ENCODE measurements around the gene CADPS2. TPM values are rescaled to one million over a fixed set of nuclear protein-coding genes. Genes with fewer than 3 reads are reported as not detected.

Gene CADPS2
- total and polyA plus RNA-seq, 5 donors from 2014 or later, result 0.07 TPM; not detected in 4

DNA sequence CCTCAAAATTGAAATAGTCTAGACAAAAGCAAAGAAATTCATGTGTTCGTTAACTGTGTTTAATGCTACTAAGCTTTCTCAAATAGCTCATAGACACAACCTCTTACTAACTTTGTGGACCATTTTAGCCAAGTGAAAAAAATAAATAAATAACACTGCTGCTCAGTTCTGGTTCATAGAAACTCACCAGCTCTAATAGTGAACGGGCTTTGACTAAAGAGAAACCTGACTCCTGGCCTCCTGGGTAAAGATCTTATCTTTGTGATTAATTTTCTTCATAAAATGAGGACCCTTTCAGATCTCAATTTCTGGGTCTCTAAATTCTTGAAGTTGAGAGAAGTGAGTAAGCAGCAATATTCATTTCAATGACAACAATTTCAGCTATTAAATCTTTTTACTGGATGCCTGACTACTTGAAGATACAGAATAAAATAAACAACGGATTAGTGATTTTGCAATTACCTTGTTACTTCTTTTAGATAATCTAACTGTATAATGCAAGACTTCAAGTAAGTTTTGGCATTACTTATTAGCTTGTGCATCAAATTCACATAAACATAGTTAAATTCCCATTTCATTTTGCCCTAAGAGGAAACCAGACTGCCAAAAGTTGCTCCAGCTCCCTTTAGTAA is 3.1 kb downstream of the CADPS2 start:
- peaks cover 0 to 2% (median 0%) of the 10 kb centered on the region in 7 donors for H3K9me3 Mint-ChIP-seq
- H3K4me1 ChIP-seq (ENCODE audit: control insufficient read depth, insufficient read depth, low read length, poor library complexity, severe bottlenecking), result peaks cover 6% of the 10 kb centered on the region
- no peaks in the 10 kb centered on the region for H3K36me3 Mint-ChIP-seq
- peaks cover 48% of the 10 kb centered on the region for H3K27me3 Mint-ChIP-seq
- H3K4me3 ChIP-seq (ENCODE audit: low read depth, low read length), result no peak overlapping the region
- H3K36me3 ChIP-seq (ENCODE audit: control insufficient read depth, insufficient read depth, low read length), result no peaks in the 10 kb centered on the region
- H3K27me3 ChIP-seq (ENCODE audit: control insufficient read depth, insufficient read depth, low read length), result peaks cover 19% of the 10 kb centered on the region
- H3K9me3 ChIP-seq (ENCODE audit: control insufficient read depth in 2 of 2, low read length in 2 of 2), result no peaks in the 10 kb centered on the region
- DNase-seq, result no peak
- H3K4me1 Mint-ChIP-seq, result peaks cover 0 to 6% (median 2%) of the 10 kb centered on the region in 4 donors
- no peak overlapping the region for H3K4me3 Mint-ChIP-seq
- no peak for ATAC-seq (ENCODE audit: low read depth in 2 of 2)
- H3K27ac Mint-ChIP-seq, result no peak overlapping the region
- H3K27ac ChIP-seq (ENCODE audit: insufficient read depth, low read length, poor library complexity, severe bottlenecking), result no peak overlapping the region

DNA sequence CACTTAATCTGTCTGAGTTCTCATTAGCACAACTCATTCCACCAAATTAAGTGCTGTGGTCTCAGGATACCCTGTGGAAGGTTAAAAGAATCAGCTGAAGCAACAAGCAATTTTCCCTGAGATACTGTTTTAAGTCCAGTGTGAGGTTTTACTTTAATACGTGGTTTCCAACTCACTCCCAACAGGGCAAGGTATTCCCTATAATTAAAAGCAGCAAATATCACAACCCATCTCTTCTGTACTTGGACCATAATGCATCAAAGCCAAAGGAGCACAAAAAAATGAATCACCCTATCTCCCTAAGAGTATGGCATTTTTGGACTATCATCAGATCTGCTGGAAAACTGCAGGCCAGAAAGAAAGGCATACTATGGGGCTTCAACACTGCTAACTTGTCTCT is 4.9 kb downstream of the CADPS2 start:
- H3K4me3 ChIP-seq (ENCODE audit: low read depth, low read length), result no peak overlapping the region
- Mint-ChIP-seq H3K36me3 (no peaks in the 10 kb centered on the region), H3K27me3 (peaks cover 38% of the 10 kb centered on the region), H3K4me3 (no peak overlapping the region), H3K27ac (no peak overlapping the region), H3K9me3 (peaks cover 0 to 2% (median 0%) of the 10 kb centered on the region in 7 donors), H3K4me1 (no peaks in the 10 kb centered on the region)
- ATAC-seq (ENCODE audit: low read depth in 2 of 2) (no peak), DNase-seq (no peak)
- H3K27me3 ChIP-seq (ENCODE audit: control insufficient read depth, insufficient read depth, low read length), result peaks cover 9% of the 10 kb centered on the region
- no peaks in the 10 kb centered on the region for H3K36me3 ChIP-seq (ENCODE audit: control insufficient read depth, insufficient read depth, low read length)
- H3K9me3 ChIP-seq (ENCODE audit: control insufficient read depth in 2 of 2, low read length in 2 of 2), result no peaks in the 10 kb centered on the region
- no peak overlapping the region for H3K27ac ChIP-seq (ENCODE audit: insufficient read depth, low read length, poor library complexity, severe bottlenecking)
- H3K4me1 ChIP-seq (ENCODE audit: control insufficient read depth, insufficient read depth, low read length, poor library complexity, severe bottlenecking), result peaks cover 5% of the 10 kb centered on the region

DNA sequence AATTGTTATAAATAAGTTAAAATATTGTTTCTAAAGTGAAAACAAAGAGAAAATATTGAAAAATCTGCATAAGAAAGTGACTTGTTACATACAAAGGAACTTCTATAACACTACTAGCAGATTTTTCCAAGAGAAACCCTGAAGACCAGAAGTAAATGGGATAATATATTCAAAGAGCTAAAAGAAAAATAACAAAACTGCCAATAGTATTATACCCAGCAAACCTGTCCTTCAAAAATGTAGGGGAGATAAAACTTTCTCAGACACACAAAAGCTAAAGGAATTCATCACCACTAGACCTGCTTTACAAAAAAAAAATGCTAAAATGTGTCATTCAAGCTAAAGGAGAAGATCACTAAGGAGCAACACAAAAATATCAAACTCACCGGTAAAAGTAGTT is 17.0 kb downstream of the CADPS2 start:
- Mint-ChIP-seq H3K36me3 (no peaks in the 10 kb centered on the region), H3K27me3 (no peaks in the 10 kb centered on the region), H3K4me1 (no peaks in the 10 kb centered on the region), H3K9me3 (peaks cover 1 to 44% (median 12%) of the 10 kb centered on the region in 7 donors), H3K4me3 (no peak overlapping the region), H3K27ac (peak overlapping the region in 1 of 3 donors; percentile 70)
- ATAC-seq (ENCODE audit: low read depth in 2 of 2), result no peak
- DNase-seq, result no peak
- Histone ChIP-seq H3K27me3 (ENCODE audit: control insufficient read depth, insufficient read depth, low read length) (no peaks in the 10 kb centered on the region), H3K36me3 (ENCODE audit: control insufficient read depth, insufficient read depth, low read length) (no peaks in the 10 kb centered on the region), H3K4me3 (ENCODE audit: low read depth, low read length) (no peak overlapping the region), H3K4me1 (ENCODE audit: control insufficient read depth, insufficient read depth, low read length, poor library complexity, severe bottlenecking) (no peaks in the 10 kb centered on the region), H3K27ac (ENCODE audit: insufficient read depth, low read length, poor library complexity, severe bottlenecking) (no peak overlapping the region), H3K9me3 (ENCODE audit: control insufficient read depth in 2 of 2, low read length in 2 of 2) (peaks cover 6 to 7% of the 10 kb centered on the region in 2 experiments)

DNA sequence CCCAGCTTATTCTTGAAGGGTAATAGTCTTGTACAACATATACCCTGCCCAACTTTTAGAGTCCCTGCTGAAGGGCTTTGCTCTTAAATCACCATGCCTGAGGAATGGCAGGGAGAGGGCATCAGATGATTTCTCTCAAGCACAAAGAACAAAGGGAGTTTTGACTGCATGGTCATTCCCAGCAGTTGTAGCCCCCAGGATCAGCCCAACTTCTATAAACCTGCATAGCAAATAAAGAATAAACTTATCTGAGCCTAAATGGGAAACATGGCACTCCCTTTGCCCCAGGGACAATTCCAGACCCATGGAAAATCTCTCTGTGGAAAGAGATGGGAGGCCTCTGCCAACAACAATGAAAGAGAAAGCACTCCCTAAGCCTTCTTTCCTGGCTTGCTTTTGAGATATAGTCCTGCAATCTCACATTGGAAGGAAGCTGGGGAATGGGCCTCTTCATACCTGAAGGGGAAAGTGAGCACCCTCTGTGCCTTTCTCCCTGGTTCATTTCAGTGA is 18.7 kb downstream of the CADPS2 start:
- no peaks in the 10 kb centered on the region for H3K36me3 Mint-ChIP-seq
- H3K9me3 ChIP-seq (ENCODE audit: control insufficient read depth in 2 of 2, low read length in 2 of 2), result peaks cover 6 to 7% of the 10 kb centered on the region in 2 experiments
- H3K36me3 ChIP-seq (ENCODE audit: control insufficient read depth, insufficient read depth, low read length), result no peaks in the 10 kb centered on the region
- H3K9me3 Mint-ChIP-seq, result peaks cover 1 to 41% (median 12%) of the 10 kb centered on the region in 7 donors
- no peaks in the 10 kb centered on the region for H3K27me3 Mint-ChIP-seq
- H3K27me3 ChIP-seq (ENCODE audit: control insufficient read depth, insufficient read depth, low read length), result no peaks in the 10 kb centered on the region
- DNase-seq (no peak), ATAC-seq (ENCODE audit: low read depth in 2 of 2) (no peak)
- no peaks in the 10 kb centered on the region for H3K4me1 Mint-ChIP-seq
- H3K27ac Mint-ChIP-seq, result no peak overlapping the region
- no peak overlapping the region for H3K4me3 ChIP-seq (ENCODE audit: low read depth, low read length)
- no peak overlapping the region for H3K4me3 Mint-ChIP-seq
- no peak overlapping the region for H3K27ac ChIP-seq (ENCODE audit: insufficient read depth, low read length, poor library complexity, severe bottlenecking)
- H3K4me1 ChIP-seq (ENCODE audit: control insufficient read depth, insufficient read depth, low read length, poor library complexity, severe bottlenecking), result no peaks in the 10 kb centered on the region

DNA sequence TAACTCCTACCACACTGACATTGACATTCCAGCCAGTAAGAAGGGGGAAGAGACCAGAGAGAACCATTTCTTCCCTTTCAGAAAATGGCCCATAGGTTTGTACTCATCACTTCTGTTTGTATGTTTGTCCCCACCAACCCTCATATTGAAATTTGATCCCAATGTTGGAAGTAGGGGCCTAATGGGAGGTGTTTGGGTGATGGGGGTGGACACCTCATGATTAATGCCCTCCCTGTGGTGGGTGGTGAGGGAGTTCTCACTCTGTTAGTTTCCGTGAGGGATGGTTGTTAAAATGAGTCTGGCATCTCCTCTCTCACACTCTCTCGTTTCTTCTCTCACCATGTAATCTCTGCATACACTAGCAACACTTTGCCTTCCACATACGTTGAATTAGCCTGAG is 21.4 kb downstream of the CADPS2 start:
- Histone ChIP-seq H3K27ac (ENCODE audit: insufficient read depth, low read length, poor library complexity, severe bottlenecking) (no peak overlapping the region), H3K4me1 (ENCODE audit: control insufficient read depth, insufficient read depth, low read length, poor library complexity, severe bottlenecking) (no peaks in the 10 kb centered on the region), H3K36me3 (ENCODE audit: control insufficient read depth, insufficient read depth, low read length) (no peaks in the 10 kb centered on the region), H3K4me3 (ENCODE audit: low read depth, low read length) (no peak overlapping the region), H3K9me3 (ENCODE audit: control insufficient read depth in 2 of 2, low read length in 2 of 2) (peaks cover 6 to 7% of the 10 kb centered on the region in 2 experiments), H3K27me3 (ENCODE audit: control insufficient read depth, insufficient read depth, low read length) (no peaks in the 10 kb centered on the region)
- no peaks in the 10 kb centered on the region for H3K36me3 Mint-ChIP-seq
- DNase-seq, result no peak
- peaks cover 0 to 32% (median 11%) of the 10 kb centered on the region in 7 donors for H3K9me3 Mint-ChIP-seq
- no peak for ATAC-seq (ENCODE audit: low read depth in 2 of 2)
- H3K4me3 Mint-ChIP-seq, result no peak overlapping the region
- no peak overlapping the region for H3K27ac Mint-ChIP-seq
- H3K27me3 Mint-ChIP-seq, result no peaks in the 10 kb centered on the region
- H3K4me1 Mint-ChIP-seq, result no peaks in the 10 kb centered on the region

DNA sequence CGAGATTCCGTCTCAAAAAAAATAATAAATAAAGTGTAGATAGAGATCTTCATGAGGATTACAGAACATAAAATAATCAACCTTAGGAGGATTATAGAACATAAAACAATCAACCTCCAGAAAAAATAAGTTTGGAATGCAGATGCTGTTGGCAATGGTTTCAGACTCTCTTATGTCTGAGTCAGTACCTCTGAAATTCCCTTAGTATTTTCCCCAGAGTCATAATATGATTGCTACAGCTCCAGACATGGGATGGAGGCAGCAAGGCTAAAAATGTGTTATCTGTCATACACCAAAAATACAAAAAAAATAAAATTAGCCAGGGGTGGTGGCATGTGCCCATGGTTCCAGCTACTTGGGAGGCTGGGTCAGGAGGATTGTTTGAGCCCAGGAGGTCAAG is 22.2 kb downstream of the CADPS2 start:
- DNase-seq (no peak), ATAC-seq (ENCODE audit: low read depth in 2 of 2) (no peak)
- no peaks in the 10 kb centered on the region for H3K27me3 ChIP-seq (ENCODE audit: control insufficient read depth, insufficient read depth, low read length)
- H3K27me3 Mint-ChIP-seq, result no peaks in the 10 kb centered on the region
- peaks cover 0 to 27% (median 11%) of the 10 kb centered on the region in 7 donors for H3K9me3 Mint-ChIP-seq
- no peak overlapping the region for H3K4me3 Mint-ChIP-seq
- H3K4me3 ChIP-seq (ENCODE audit: low read depth, low read length), result no peak overlapping the region
- H3K4me1 Mint-ChIP-seq, result no peaks in the 10 kb centered on the region
- H3K36me3 ChIP-seq (ENCODE audit: control insufficient read depth, insufficient read depth, low read length), result no peaks in the 10 kb centered on the region
- peaks cover 2 to 4% of the 10 kb centered on the region in 2 experiments for H3K9me3 ChIP-seq (ENCODE audit: control insufficient read depth in 2 of 2, low read length in 2 of 2)
- no peak overlapping the region for H3K27ac ChIP-seq (ENCODE audit: insufficient read depth, low read length, poor library complexity, severe bottlenecking)
- H3K27ac Mint-ChIP-seq, result no peak overlapping the region
- H3K4me1 ChIP-seq (ENCODE audit: control insufficient read depth, insufficient read depth, low read length, poor library complexity, severe bottlenecking), result no peaks in the 10 kb centered on the region
- H3K36me3 Mint-ChIP-seq, result no peaks in the 10 kb centered on the region

DNA sequence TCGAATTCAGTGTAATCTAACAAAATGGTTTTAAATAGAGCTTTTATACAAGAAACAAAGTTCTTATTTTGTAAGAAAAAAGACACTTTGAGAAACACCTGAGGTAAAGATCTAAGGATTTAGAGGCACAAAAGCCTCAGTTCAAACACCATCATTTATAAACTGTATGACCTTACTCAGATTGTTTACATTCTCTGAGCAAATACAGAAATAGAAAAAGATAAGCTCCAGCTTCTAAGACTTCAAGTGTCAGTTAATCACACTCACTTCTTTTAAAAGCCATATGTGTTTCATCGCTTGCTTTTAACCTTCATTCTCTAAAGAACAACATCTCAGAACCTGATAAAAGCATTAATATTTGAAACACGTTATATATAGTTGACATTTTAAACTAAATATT is 27.9 kb downstream of the CADPS2 start:
- no peak overlapping the region for H3K27ac ChIP-seq (ENCODE audit: insufficient read depth, low read length, poor library complexity, severe bottlenecking)
- Mint-ChIP-seq H3K36me3 (no peaks in the 10 kb centered on the region), H3K4me1 (no peaks in the 10 kb centered on the region), H3K9me3 (peaks cover 0 to 7% (median 2%) of the 10 kb centered on the region in 7 donors), H3K27me3 (no peaks in the 10 kb centered on the region), H3K4me3 (no peak overlapping the region), H3K27ac (no peak overlapping the region)
- no peaks in the 10 kb centered on the region for H3K36me3 ChIP-seq (ENCODE audit: control insufficient read depth, insufficient read depth, low read length)
- no peaks in the 10 kb centered on the region for H3K27me3 ChIP-seq (ENCODE audit: control insufficient read depth, insufficient read depth, low read length)
- no peak for DNase-seq
- H3K4me3 ChIP-seq (ENCODE audit: low read depth, low read length), result no peak overlapping the region
- H3K9me3 ChIP-seq (ENCODE audit: control insufficient read depth in 2 of 2, low read length in 2 of 2), result no peaks in the 10 kb centered on the region
- no peak for ATAC-seq (ENCODE audit: low read depth in 2 of 2)
- no peaks in the 10 kb centered on the region for H3K4me1 ChIP-seq (ENCODE audit: control insufficient read depth, insufficient read depth, low read length, poor library complexity, severe bottlenecking)

DNA sequence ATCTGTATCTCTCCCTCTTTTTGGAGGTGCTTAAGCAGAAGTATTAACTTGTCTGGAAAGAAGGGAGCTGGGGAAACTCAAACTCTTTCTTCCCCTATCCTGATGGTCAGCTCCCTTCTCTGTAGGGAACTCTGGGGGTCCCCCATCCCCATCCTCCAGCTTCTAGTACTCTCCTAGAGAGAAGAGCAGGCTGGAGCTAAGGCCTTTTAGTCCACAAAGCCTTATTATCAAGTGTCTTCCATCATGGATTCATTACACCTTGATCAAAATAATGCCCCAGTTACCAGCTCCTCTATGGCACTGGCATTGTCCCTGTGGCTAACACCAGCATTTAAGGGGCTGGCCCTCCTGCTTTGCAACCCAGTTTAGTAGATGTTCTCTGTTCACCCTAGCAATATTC is 35.7 kb downstream of the CADPS2 start:
- Mint-ChIP-seq H3K27me3 (no peaks in the 10 kb centered on the region), H3K9me3 (peaks cover 0 to 15% (median 4%) of the 10 kb centered on the region in 7 donors), H3K4me3 (no peak overlapping the region), H3K27ac (no peak overlapping the region), H3K36me3 (no peaks in the 10 kb centered on the region), H3K4me1 (no peaks in the 10 kb centered on the region)
- H3K9me3 ChIP-seq (ENCODE audit: control insufficient read depth in 2 of 2, low read length in 2 of 2), result peaks cover 0 to 8% of the 10 kb centered on the region in 2 experiments
- no peak overlapping the region for H3K4me3 ChIP-seq (ENCODE audit: low read depth, low read length)
- H3K27me3 ChIP-seq (ENCODE audit: control insufficient read depth, insufficient read depth, low read length), result no peaks in the 10 kb centered on the region
- ATAC-seq (ENCODE audit: low read depth in 2 of 2) (no peak), DNase-seq (no peak)
- H3K4me1 ChIP-seq (ENCODE audit: control insufficient read depth, insufficient read depth, low read length, poor library complexity, severe bottlenecking), result no peaks in the 10 kb centered on the region
- no peak overlapping the region for H3K27ac ChIP-seq (ENCODE audit: insufficient read depth, low read length, poor library complexity, severe bottlenecking)
- no peaks in the 10 kb centered on the region for H3K36me3 ChIP-seq (ENCODE audit: control insufficient read depth, insufficient read depth, low read length)

Measured in CD4-positive, CD25-positive, alpha-beta regulatory T cell (primary cell).